Type B pancreatic cell (in vitro differentiated cells): ENCODE data around the gene SEPTIN2. TPM values are rescaled to one million over a fixed set of nuclear protein-coding genes. Genes with fewer than 3 reads are reported as not detected.

Experiments
- DNase-seq: peaks from one replicate; pipeline ENCODE4 v3.0.0; 2021; ENCODE audit warnings: mixed read lengths; ENCODE audit not compliant: unreplicated experiment; ENCODE audit errors: extremely low spot score
- H3K27ac Mint-ChIP-seq: 2 replicates; pipeline ENCODE4 v1.8.0; 2021; ENCODE audit warnings: mild to moderate bottlenecking, mixed read lengths
- H3K27me3 Mint-ChIP-seq: 2 replicates; pipeline ENCODE4 v1.8.0; 2021; ENCODE audit warnings: mixed read lengths
- H3K36me3 Mint-ChIP-seq: 2 replicates; pipeline ENCODE4 v1.8.0; 2021; ENCODE audit warnings: mixed read lengths
- H3K4me1 Mint-ChIP-seq: one replicate; pipeline ENCODE4 v1.8.0; 2021; ENCODE audit warnings: mixed read lengths; ENCODE audit not compliant: unreplicated experiment
- H3K4me3 Mint-ChIP-seq: 2 replicates; pipeline ENCODE4 v1.8.0; 2021; ENCODE audit warnings: mild to moderate bottlenecking, mixed read lengths
- H3K9me3 Mint-ChIP-seq: 2 replicates; pipeline ENCODE4 v1.8.0; 2021; ENCODE audit warnings: mixed read lengths
- CTCF ChIP-seq: fragments of 200-600 bp; sonication (generic); conservative IDR thresholded peaks from 2 replicates; pipeline ENCODE4 v1.5.0; 2021; ENCODE audit warnings: antibody characterized with exemption, mild to moderate bottlenecking
- long read RNA-seq: library from polyadenylated mRNA; unstranded; transcript quantifications from one replicate; pipeline ENCODE4 v2.0.0, GENCODE V29; 2020
- total RNA-seq: library from RNA; stranded (reverse); gene quantifications from 2 replicates; pipeline ENCODE4 v1.2.1, GENCODE V29; 2021; ENCODE audit warnings: low replicate concordance

Gene SEPTIN2
- total RNA-seq: 333 and 425 TPM in 2 replicates
- long read RNA-seq, transcript SEPT2-203 (13 exons, 3,315 nt): major isoform, 810 of 1,184 reads
- long read RNA-seq, transcript SEPT2-204 (13 exons, 3,701 nt): minor isoform, 59 of 1,184 reads
- long read RNA-seq, partial matches to known transcripts: 149 of 1,184 reads
- long read RNA-seq, other reads (novel, unspliced or antisense): 148 of 1,184 reads

- DNase-seq: peak; percentile 84
- H3K36me3 Mint-ChIP-seq: peaks cover 20% of the 10 kb centered on the region
- H3K4me3 Mint-ChIP-seq: peak within 1 kb of the TSS; percentile 100
- peak within 1 kb of the TSS; percentile 100 for H3K27ac Mint-ChIP-seq
- H3K4me1 Mint-ChIP-seq: peaks cover 50% of the 10 kb centered on the region
- no peak for TF ChIP-seq CTCF
- H3K9me3 Mint-ChIP-seq: no peaks in the 10 kb centered on the region
- peaks cover 4% of the 10 kb centered on the region for H3K27me3 Mint-ChIP-seq
Observed at GRCh38 chr2:241315879-241316631, at the start of gene SEPTIN2. TSS of gene SEPTIN2 (plus strand) at chr2:241315925. CDS start at chr2:241324233, 8,308 bp downstream.

GRCh38 chr2:241267249-241268067 is 48.3 kb upstream of the SEPTIN2 start:
- DNase-seq: no peak
- Mint-ChIP-seq H3K27ac (peak overlapping the region; percentile 49), H3K9me3 (no peaks in the 10 kb centered on the region), H3K4me3 (no peak overlapping the region), H3K4me1 (peaks cover 31% of the 10 kb centered on the region), H3K27me3 (no peaks in the 10 kb centered on the region), H3K36me3 (peaks cover 35% of the 10 kb centered on the region)
- TF ChIP-seq CTCF: no peak

GRCh38 chr2:241268306-241268705 is 47.4 kb upstream of the SEPTIN2 start:
- no peak for DNase-seq
- Mint-ChIP-seq H3K4me1 (peaks cover 34% of the 10 kb centered on the region), H3K36me3 (peaks cover 28% of the 10 kb centered on the region), H3K27ac (peak overlapping the region; percentile 49), H3K9me3 (no peaks in the 10 kb centered on the region), H3K4me3 (peak overlapping the region; percentile 19), H3K27me3 (no peaks in the 10 kb centered on the region)
- TF ChIP-seq CTCF: no peak

GRCh38 chr2:241268716-241269445 is 46.8 kb upstream of the SEPTIN2 start:
- peak overlapping the region; percentile 75 for H3K4me3 Mint-ChIP-seq
- peaks cover 29% of the 10 kb centered on the region for H3K36me3 Mint-ChIP-seq
- peaks cover 40% of the 10 kb centered on the region for H3K4me1 Mint-ChIP-seq
- no peak for DNase-seq
- H3K27ac Mint-ChIP-seq: peak overlapping the region; percentile 75
- no peaks in the 10 kb centered on the region for H3K9me3 Mint-ChIP-seq
- no peaks in the 10 kb centered on the region for H3K27me3 Mint-ChIP-seq
- no peak for TF ChIP-seq CTCF
